Measurements from ENCODE around the gene MYO18B.

Gene MYO18B

DNA sequence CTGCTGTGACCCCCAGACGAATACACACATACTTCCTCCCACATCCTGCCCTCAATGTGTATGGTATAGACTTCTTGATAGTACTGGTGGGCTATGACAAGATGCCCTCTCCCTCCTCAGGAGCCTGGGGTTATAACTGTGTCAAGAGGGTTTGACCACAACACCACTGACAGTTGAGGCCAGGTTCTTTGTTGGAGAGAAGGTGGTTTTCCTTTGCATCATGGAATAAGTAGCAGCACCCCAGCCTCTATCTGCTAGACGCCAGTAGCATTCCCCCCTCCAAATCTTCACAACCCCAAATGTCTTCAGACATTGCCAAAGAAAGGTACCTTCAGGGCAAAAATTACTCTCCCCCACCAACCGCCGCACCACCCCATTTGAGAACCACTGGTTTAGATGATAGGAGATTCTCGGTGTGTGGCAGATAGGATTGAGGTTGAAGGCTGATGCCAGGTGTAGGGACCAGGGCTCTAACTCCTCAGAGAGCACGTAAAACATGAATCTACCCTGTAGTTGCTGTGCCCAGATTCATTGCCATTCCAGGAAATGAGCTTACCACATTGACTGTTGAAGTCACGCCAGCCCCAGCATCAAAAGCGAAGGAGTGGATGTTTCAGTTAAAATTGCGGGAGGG lies 5.5 kb upstream of the MYO18B start:
- peak in 1 of 2 experiments; percentile 39 for DNase-seq (ENCODE audit: low read depth in 1 of 2, low spot score in 1 of 2)
- no peak overlapping the region for H3K4me3 ChIP-seq (replicated peaks; ENCODE audit: insufficient read depth, low read length)
- TF ChIP-seq POLR2AphosphoS5 (IDR thresholded peaks at IDR 0.05; ENCODE audit: low read depth) (peak; percentile 36; the same call in 1 of the 2 replicates), CTCF (IDR thresholded peaks at IDR 0.05; ENCODE audit: insufficient read depth, low read length) (no peak)
- no peaks in the 10 kb centered on the region for H3K27me3 ChIP-seq (ENCODE audit: insufficient read depth, poor library complexity, severe bottlenecking)
- peak overlapping the region; percentile 43; the same call in 1 of the 2 replicates for H3K27ac ChIP-seq (replicated peaks)

DNA sequence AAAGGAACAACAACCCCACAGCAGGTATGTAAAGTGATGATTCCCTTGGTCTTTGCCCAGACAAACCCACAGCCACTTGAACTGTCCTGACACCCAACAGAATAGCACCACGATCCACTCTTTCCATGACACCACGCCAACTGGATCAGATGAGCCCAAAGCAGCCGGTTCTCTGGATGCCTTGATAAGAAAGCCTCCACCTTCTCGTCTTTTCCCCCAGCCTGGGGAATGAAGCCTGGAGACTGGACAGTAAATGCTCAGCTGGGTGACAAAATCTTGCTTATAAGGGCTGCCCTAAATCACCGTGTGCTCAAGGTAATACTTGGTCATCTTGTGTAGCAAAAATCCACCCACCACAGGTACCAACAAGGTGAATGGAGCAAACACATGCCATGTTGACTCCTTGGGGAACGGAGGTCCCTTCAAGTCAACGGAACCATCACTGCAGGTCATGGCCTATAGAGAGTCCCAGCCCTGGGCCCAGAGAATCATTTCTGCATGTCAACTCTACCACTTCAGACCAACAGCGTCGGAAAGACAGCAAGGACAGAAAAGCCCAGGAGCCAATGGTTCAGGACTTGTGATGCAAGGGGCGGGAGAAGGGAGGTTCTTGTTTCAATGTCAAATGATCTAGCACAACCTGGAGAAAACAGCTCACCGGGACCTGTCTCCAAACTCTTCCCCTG lies 2.2 kb upstream of the MYO18B start:
- H3K27me3 ChIP-seq (ENCODE audit: insufficient read depth, poor library complexity, severe bottlenecking): no peaks in the 10 kb centered on the region
- no peak overlapping the region for H3K4me3 ChIP-seq (replicated peaks; ENCODE audit: insufficient read depth, low read length)
- TF ChIP-seq GABPA (IDR thresholded peaks at IDR 0.05; ENCODE audit: low read depth) (no peak), CTCF (IDR thresholded peaks at IDR 0.05; ENCODE audit: insufficient read depth, low read length) (no peak), SPI1 (IDR thresholded peaks at IDR 0.05; ENCODE audit: borderline replicate concordance, low read depth) (no peak), REST (IDR thresholded peaks at IDR 0.05; ENCODE audit: insufficient replicate concordance, low read depth) (no peak), POLR2AphosphoS5 (IDR thresholded peaks at IDR 0.05; ENCODE audit: low read depth) (no peak)
- no peak for DNase-seq (ENCODE audit: low read depth in 1 of 2, low spot score in 1 of 2)
- H3K27ac ChIP-seq (replicated peaks): no peak overlapping the region

- H3K27ac ChIP-seq (replicated peaks): no peak overlapping the region
- no peak overlapping the region for H3K4me3 ChIP-seq (replicated peaks; ENCODE audit: insufficient read depth, low read length)
Measured at GRCh38 chr22:25742918-25743708, 1.1 kb downstream of the MYO18B start.

GRCh38 chr22:25744694-25745093 lies 2.7 kb downstream of the MYO18B start:
- DNase-seq (ENCODE audit: low read depth in 1 of 2, low spot score in 1 of 2): no peak
- Histone ChIP-seq H3K27ac (replicated peaks) (no peak overlapping the region), H3K27me3 (ENCODE audit: insufficient read depth, poor library complexity, severe bottlenecking) (no peaks in the 10 kb centered on the region), H3K4me3 (replicated peaks; ENCODE audit: insufficient read depth, low read length) (no peak overlapping the region)
- TF ChIP-seq SPI1 (IDR thresholded peaks at IDR 0.05; ENCODE audit: borderline replicate concordance, low read depth): no peak
- no peak for TF ChIP-seq CTCF (IDR thresholded peaks at IDR 0.05; ENCODE audit: insufficient read depth, low read length)
- TF ChIP-seq REST (IDR thresholded peaks at IDR 0.05; ENCODE audit: insufficient replicate concordance, low read depth): no peak
- TF ChIP-seq POLR2AphosphoS5 (IDR thresholded peaks at IDR 0.05; ENCODE audit: low read depth): no peak
- TF ChIP-seq GABPA (IDR thresholded peaks at IDR 0.05; ENCODE audit: low read depth): no peak

More at GRCh38 chr22:25742918-25743708, 1.1 kb downstream of the MYO18B start:
- DNase-seq (ENCODE audit: low read depth in 1 of 2, low spot score in 1 of 2): no peak
- H3K27me3 ChIP-seq (ENCODE audit: insufficient read depth, poor library complexity, severe bottlenecking): no peaks in the 10 kb centered on the region
- no peak for TF ChIP-seq GABPA (IDR thresholded peaks at IDR 0.05; ENCODE audit: low read depth)
